ENCODE measurements around the gene CPLX3. TPM values are rescaled to one million over a fixed set of nuclear protein-coding genes. Genes with fewer than 3 reads are reported as not detected.

CPLX3 gene
- total RNA-seq, 2 donors from 2014 or later: not detected

- Histone ChIP-seq H3K9ac (ENCODE audit: extremely low read depth, low read length, poor library complexity, severe bottlenecking) (no peak overlapping the region), H3K4me3 (ENCODE audit: low read length) (no peak overlapping the region), H3K36me3 (ENCODE audit: control insufficient read depth, insufficient read depth, low read length) (no peaks in the 10 kb centered on the region), H3K27me3 (ENCODE audit: control insufficient read depth, insufficient read depth, low read length, poor library complexity, severe bottlenecking) (peaks cover 45% of the 10 kb centered on the region), H3K4me1 (ENCODE audit: control insufficient read depth, insufficient read depth, low read length) (no peaks in the 10 kb centered on the region), H3K27ac (ENCODE audit: low read depth, low read length) (no peak overlapping the region), H3K9me3 (ENCODE audit: control insufficient read depth, low read length) (no peaks in the 10 kb centered on the region)
- Mint-ChIP-seq H3K27ac (no peak overlapping the region), H3K9me3 (no peaks in the 10 kb centered on the region), H3K4me3 (no peak overlapping the region), H3K36me3 (ENCODE audit: low read depth) (no peaks in the 10 kb centered on the region), H3K27me3 (ENCODE audit: insufficient read depth) (peaks cover 42% of the 10 kb centered on the region), H3K4me1 (no peaks in the 10 kb centered on the region)
- 87 to 100% methylated on average over 1 to 3 of the region's 3 CpGs for WGBS, 2 experiments (ENCODE audit: insufficient coverage in 1 of 2, insufficient read length in 1 of 2)
- TF ChIP-seq, protein P1, sequence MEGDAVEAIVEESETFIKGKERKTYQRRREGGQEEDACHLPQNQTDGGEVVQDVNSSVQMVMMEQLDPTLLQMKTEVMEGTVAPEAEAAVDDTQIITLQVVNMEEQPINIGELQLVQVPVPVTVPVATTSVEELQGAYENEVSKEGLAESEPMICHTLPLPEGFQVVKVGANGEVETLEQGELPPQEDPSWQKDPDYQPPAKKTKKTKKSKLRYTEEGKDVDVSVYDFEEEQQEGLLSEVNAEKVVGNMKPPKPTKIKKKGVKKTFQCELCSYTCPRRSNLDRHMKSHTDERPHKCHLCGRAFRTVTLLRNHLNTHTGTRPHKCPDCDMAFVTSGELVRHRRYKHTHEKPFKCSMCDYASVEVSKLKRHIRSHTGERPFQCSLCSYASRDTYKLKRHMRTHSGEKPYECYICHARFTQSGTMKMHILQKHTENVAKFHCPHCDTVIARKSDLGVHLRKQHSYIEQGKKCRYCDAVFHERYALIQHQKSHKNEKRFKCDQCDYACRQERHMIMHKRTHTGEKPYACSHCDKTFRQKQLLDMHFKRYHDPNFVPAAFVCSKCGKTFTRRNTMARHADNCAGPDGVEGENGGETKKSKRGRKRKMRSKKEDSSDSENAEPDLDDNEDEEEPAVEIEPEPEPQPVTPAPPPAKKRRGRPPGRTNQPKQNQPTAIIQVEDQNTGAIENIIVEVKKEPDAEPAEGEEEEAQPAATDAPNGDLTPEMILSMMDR (conservative IDR thresholded peaks at IDR 0.05): no peak
- no peak for DNase-seq
Measured at GRCh38 chr15:74829486-74829885, 3.1 kb downstream of the CPLX3 start.

GRCh38 chr15:74829991-74830390 is 3.6 kb downstream of the CPLX3 start:
- H3K4me1 ChIP-seq (ENCODE audit: control insufficient read depth, insufficient read depth, low read length): no peaks in the 10 kb centered on the region
- no peak overlapping the region for H3K27ac ChIP-seq (ENCODE audit: low read depth, low read length)
- Mint-ChIP-seq H3K9me3 (no peaks in the 10 kb centered on the region), H3K4me3 (no peak overlapping the region), H3K36me3 (ENCODE audit: low read depth) (no peaks in the 10 kb centered on the region), H3K27me3 (ENCODE audit: insufficient read depth) (peaks cover 37% of the 10 kb centered on the region), H3K4me1 (no peaks in the 10 kb centered on the region), H3K27ac (no peak overlapping the region)
- no peaks in the 10 kb centered on the region for H3K36me3 ChIP-seq (ENCODE audit: control insufficient read depth, insufficient read depth, low read length)
- 82 to 88% methylated on average over 5 to 6 of the region's 6 CpGs for whole genome bisulfite sequencing, 2 experiments (ENCODE audit: insufficient coverage in 1 of 2, insufficient read length in 1 of 2)
- DNase-seq: no peak
- H3K27me3 ChIP-seq (ENCODE audit: control insufficient read depth, insufficient read depth, low read length, poor library complexity, severe bottlenecking): peaks cover 40% of the 10 kb centered on the region
- H3K4me3 ChIP-seq (ENCODE audit: low read length): no peak overlapping the region
- no peaks in the 10 kb centered on the region for H3K9me3 ChIP-seq (ENCODE audit: control insufficient read depth, low read length)
- TF ChIP-seq, protein P1 (conservative IDR thresholded peaks at IDR 0.05): no peak
- H3K9ac ChIP-seq (ENCODE audit: extremely low read depth, low read length, poor library complexity, severe bottlenecking): no peak overlapping the region

- Mint-ChIP-seq H3K4me3 (no peak overlapping the region), H3K4me1 (peaks cover 2% of the 10 kb centered on the region), H3K9me3 (no peaks in the 10 kb centered on the region), H3K36me3 (ENCODE audit: low read depth) (no peaks in the 10 kb centered on the region), H3K27me3 (ENCODE audit: insufficient read depth) (peaks cover 28% of the 10 kb centered on the region), H3K27ac (no peak overlapping the region)
- WGBS, 2 experiments (ENCODE audit: insufficient coverage in 1 of 2, insufficient read length in 1 of 2): 86 to 91% methylated on average over 5 of the region's 5 CpGs
- H3K4me1 ChIP-seq (ENCODE audit: control insufficient read depth, insufficient read depth, low read length): no peaks in the 10 kb centered on the region
- TF ChIP-seq, protein P1 (conservative IDR thresholded peaks at IDR 0.05): no peak
- no peak for DNase-seq
- H3K9me3 ChIP-seq (ENCODE audit: control insufficient read depth, low read length): no peaks in the 10 kb centered on the region
- no peaks in the 10 kb centered on the region for H3K36me3 ChIP-seq (ENCODE audit: control insufficient read depth, insufficient read depth, low read length)
- H3K27ac ChIP-seq (ENCODE audit: low read depth, low read length): no peak overlapping the region
- no peak overlapping the region for H3K4me3 ChIP-seq (ENCODE audit: low read length)
- no peak overlapping the region for H3K9ac ChIP-seq (ENCODE audit: extremely low read depth, low read length, poor library complexity, severe bottlenecking)
- peaks cover 32% of the 10 kb centered on the region for H3K27me3 ChIP-seq (ENCODE audit: control insufficient read depth, insufficient read depth, low read length, poor library complexity, severe bottlenecking)
Measured at GRCh38 chr15:74830868-74831267, 4.4 kb downstream of the CPLX3 start.

Data from endodermal cell (in vitro differentiated cells).